Midbrain (tissue), 1 donor: Measurements from ENCODE around the gene OXSR1.
"Not testable (repeated sequence)": the region's sequence is repeated elsewhere in the genome, so short reads cannot be mapped to it uniquely, and the experiment has no call there.

Experiments used
- DNase-seq: peaks from one replicate; lab custom pipeline; 2025; lab: John Stamatoyannopoulos, UW

The OXSR1 gene

DNA sequence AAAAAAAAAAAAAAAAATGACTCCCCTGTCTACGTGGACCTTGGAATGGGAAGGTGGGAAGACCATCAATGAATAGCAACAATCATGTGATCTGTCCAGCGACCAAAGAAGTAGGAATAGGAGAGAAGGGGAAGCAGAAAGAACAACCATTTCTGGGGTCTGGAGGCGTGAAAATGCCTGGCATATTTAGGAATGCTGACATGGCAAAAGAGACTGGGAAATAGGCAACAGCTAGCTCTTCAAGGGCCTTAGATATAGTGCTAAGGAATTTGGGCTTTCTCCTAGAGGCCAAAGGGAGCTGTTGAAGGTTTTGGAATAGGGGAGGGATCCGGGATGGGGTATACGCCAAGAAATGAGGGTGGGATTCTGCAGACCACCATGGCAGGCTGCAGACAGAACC is 106.2 kb downstream of the OXSR1 start:
- DNase-seq: no peak

DNA sequence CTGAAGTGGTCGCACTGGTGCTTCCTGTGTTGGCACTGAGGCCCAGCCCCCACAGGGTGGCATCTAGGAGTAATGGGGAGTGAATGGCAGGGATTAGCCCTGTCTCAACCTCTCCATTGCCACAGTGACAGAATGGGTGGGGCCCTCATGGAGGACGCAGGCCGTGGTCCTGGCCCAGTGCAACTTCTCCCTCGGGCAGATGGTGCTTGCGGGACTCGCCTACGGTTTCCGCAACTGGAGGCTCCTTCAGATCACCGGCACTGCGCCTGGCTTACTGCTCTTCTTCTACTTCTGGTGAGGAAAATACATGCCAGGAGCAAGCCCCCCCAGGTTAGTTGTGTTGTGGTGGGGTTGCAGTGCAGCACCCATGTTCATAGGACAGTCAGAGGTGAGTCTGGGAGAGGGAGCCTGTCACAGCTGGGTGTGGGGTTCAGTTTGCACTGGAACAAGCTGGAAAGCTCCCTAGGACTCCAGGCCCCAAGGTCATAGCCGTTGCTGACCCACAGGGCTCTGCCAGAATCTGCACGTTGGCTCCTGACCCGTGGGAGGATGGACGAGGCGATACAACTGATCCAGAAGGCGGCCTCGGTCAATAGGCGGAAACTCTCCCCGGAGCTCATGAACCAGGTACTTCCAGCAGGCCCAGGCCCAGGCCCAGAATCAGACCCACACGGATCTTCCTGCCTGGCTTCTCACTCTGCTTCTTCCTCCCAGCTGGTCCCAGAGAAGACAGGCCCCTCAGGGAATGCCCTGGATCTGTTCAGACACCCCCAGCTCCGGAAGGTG is 109.7 kb downstream of the OXSR1 start:
- DNase-seq: no peak

DNA sequence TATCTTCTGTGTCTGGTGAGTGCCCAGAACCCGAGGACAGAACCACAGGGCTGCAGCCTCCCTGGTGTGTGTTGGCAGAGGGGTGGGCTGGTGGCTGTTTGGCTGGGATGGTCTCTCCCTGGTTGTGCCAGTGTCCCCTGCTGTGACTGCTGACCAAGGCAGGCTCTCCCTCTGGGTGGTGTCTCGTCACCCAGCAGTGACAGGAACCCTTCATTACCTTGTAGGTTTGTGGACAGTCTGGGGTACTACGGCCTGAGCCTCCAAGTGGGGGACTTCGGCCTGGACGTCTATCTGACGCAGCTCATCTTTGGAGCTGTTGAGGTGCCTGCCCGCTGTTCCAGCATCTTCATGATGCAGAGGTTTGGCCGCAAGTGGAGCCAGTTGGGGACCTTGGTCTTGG is 110.3 kb downstream of the OXSR1 start:
- no peak for DNase-seq

DNA sequence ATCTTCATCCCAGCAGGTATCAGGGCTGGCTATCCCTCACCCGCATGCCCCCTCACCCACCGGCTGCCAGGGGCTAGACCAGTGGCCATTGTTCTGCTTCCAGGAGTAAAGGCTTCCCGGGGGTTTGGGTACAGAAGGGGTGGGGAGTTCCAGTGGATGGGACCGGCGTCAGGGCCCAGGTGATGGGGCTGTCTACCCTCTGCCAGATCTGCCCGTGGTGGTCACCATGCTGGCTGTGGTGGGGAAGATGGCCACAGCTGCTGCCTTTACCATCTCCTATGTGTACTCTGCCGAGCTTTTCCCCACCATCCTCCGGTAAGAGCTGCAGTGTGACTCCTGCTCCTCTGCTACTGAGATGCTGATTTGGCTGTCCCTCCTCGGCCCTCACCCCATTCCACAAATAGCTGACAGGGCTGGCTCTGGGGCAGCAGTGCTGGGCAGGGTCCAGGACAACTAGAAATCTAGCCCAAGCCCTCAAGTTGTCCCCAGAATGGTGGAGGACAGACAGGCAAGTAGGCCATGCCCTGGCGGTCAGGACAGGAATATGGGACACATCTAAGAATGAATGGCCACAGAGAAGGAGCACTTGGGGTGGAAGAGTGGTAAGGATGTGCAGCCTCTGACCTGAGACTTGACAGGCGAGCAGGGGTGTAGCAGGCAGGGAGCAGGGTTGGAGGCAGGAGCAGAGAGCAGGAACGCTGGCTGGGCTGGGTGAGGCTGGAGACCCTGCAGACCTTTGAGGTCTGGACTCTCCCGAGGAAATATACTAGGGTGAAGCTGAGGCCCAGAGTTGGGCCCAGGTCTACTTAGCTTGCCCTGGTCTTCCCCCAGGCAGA is 111.0 kb downstream of the OXSR1 start:
- no peak for DNase-seq

DNA sequence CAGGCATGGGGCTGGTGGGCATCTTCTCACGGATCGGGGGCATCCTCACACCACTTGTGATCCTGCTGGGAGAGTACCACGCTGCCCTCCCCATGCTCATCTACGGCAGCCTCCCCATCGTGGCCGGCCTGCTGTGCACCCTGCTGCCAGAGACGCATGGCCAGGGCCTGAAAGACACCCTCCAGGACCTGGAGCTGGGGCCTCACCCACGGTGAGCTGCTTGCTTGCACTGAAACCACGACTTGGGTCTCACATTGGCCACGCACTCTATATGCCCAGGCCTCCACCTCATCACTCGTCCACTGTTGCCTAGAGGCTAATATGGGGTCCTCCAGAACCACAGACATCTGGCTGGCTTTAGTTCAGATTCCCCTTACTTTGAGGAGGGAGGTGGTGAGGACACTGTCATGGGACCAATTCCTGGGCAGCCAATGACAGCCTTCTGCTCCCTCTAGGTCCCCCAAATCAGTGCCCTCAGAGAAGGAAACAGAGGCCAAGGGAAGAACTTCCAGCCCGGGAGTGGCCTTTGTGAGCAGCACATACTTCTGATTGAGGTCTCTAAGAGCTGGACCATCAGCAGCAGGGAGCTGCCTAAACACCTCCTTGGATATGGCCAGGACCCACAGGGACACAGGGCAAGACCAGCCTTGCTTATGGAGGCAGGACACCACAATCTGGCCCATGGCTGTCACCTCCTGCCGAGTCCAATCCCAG is 111.7 kb downstream of the OXSR1 start:
- no peak for DNase-seq

DNA sequence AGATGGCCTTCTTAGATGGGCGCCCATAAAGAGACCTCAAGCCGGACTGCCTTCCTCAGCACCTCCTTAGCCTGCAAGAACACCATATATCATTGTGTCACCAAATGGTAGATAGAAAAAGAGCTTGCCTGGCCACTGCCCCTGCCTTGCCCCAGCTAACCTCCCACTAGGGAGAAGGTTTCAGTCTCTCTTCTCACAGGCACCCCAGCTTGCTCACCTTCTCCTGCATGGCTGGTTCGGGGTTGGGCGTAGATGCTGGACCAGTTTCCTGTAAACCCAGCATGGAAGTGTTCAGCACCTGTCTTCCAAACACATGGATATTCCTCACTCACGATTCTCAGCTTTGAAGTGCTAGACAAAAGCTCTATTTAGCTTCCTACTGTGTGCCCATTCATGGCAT is 113.5 kb downstream of the OXSR1 start:
- DNase-seq: no peak

DNA sequence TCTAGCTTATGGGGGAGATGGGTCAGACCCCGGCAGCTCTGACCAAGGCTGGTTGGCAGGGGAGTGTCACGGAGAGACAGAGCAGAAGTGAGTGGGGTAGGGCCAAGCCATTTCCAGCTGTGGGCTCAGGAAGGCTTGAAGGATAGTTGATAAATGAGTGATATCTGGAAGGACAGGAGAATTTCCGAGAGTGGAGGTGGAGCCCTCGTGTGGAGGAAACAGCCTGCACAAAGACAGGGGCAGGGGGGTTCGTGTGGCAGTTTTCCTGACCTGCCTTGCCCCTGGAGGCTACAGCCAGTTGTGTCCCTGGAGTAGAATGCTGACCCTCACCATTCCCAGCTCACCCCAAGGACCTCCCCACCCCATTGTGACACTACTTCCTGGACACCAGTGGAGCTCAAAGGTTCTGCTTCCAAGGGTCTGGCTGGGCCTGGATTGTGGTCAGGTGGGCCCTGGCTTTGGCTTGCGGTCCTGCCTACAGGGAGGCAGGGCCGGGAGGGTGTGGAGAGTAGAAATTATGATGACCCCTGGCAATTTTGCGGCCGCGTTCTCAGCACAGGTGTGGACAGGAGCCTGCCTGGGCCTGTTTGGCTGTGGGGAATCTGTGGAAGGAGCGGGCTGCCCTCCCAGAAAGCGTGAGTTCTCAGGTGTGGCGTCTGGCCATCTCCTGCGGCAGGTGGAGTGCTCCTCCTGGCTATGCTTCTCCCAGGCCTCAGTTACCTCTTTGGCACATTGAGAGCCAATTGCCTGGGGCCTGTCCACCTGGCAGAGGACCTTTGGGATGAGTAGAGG is 116.8 kb downstream of the OXSR1 start, which contains the start of gene SLC22A14:
TSS of gene SLC22A14 (plus strand) at position 400 of the 792 bp plus-strand sequence. CDS start 23,733 bp downstream, outside the sequence.
- DNase-seq: no peak

- no peak for DNase-seq
Observed at GRCh38 chr3:38283810-38284755, 118.7 kb downstream of the OXSR1 start.

- DNase-seq: no peak
Observed at GRCh38 chr3:38284756-38285150, 119.4 kb downstream of the OXSR1 start.

GRCh38 chr3:38289286-38290217 is 124.2 kb downstream of the OXSR1 start:
- DNase-seq: not testable (repeated sequence)

GRCh38 chr3:38297053-38297452 is 131.7 kb downstream of the OXSR1 start:
- DNase-seq: not testable (repeated sequence)

DNA sequence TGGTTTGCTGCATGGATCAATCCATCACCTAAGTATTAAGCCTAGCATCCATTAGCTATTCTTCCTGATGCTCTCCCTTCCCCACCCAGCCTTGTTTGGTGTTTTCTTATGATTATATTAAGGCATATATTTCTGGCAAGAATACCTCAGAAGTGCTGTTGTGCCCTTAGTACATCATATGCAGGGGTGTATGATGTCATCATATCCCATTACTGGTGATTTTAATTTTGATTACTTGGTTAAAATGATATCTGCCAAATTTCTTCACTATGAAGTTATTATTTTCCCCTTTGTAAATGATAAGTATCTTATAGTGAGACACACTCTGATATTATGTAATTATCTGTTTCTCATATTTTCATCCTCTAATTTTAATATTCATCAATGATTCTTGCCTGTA is 132.2 kb downstream of the OXSR1 start:
- no peak for DNase-seq

DNA sequence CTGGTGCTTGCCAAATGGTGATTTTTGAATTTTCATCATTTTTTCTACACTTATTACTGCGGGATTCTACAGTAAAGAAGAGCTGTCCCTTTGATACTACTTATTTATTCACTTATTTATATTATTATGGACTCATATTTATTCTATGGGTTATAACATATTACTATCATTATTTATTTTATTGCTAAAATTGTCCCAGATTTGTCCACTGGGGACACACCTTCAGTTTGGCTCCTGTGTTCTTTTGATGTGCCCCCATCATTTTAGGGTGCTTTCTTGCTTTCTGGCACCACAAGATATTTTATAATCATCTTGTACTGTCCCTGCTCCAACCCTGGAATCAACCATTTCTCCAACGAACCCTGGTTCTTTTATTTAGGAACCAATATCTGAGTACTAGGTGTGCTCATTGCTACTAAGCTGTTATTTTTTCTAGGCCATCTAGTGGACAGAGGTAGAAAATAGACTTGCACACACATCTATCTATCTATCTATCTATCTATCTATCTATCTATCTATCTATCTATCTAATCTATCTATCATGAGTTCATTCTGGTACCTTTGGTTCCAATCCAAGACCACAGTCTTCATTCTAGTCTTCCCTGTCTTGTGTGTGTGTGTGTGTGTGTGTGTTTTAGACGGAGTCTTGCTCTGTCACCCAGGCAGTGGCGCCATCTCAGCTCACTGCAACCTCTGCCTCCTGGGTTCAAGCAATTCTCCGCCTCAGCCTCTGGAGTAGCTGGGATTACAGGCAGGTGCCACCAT is 132.8 kb downstream of the OXSR1 start:
- DNase-seq: peak; percentile 1
